ENCODE results near the gene FZD7. TPM values are rescaled to one million over a fixed set of nuclear protein-coding genes. Genes with fewer than 3 reads are reported as not detected.

FZD7 gene
- total RNA-seq, 1 experiment from 2014 or later, result 14.6 TPM

DNA sequence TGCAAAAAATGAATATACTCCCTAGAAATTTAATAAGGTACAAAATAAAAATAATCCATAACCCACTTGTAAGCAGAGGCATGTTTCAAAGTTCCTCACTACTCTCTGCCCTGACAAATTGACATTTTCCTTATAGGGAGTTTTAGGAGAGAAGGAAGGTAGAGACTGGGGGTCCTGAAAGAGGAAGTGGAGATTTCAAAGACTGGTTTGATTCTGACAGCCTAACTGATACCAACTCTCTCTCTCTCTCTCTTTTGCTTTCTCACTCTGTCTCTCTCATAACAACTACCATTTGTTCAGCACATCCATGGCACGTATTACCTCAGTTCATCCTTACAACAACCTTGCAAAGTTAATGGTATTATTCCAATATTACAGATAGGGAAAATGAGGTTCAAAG lies 18.6 kb downstream of the FZD7 start:
- no TSS peak for BruUV-seq (replicated peaks)
- POLR2A ChIA-PET, result no interaction called here
- DNase-seq (ENCODE audit: low read depth, low spot score), result no peak

More for the DNA sequence above, 18.6 kb downstream of the FZD7 start:
- no peaks in the 10 kb centered on the region for H4K20me1 ChIP-seq (ENCODE audit: insufficient read depth)
- H3K9ac ChIP-seq (ENCODE audit: low read length), result no peak overlapping the region
- no peak overlapping the region for H3K27ac ChIP-seq (ENCODE audit: low read depth, low read length)
- ATAC-seq, result no peak
- H3K79me2 ChIP-seq (ENCODE audit: insufficient read depth, low read length), result no peaks in the 10 kb centered on the region
- H2AFZ ChIP-seq (ENCODE audit: low read depth, low read length, poor library complexity, severe bottlenecking), result no peak overlapping the region
- CTCF ChIA-PET, result no interaction called here
- no peak overlapping the region for H3K4me3 ChIP-seq (replicated peaks in 1 of 2; ENCODE audit: low read depth in 1 of 2, low read length in 2 of 2)
- no peaks in the 10 kb centered on the region for H3K9me2 ChIP-seq (ENCODE audit: insufficient read depth)
- H3K36me3 ChIP-seq (ENCODE audit: control insufficient read depth in 1 of 2, insufficient read depth in 2 of 2, low read length in 2 of 2), result no peaks in the 10 kb centered on the region
- intact Hi-C loops (cut with micrococcal nuclease), result loop anchor here (10.0 kb wide), 1 partner anchor 257 kb away; no protein-coding TSS in a partner anchor
- RAD21 ChIA-PET (ENCODE audit: low non-redundant PET in 1 of 2, low total read pairs in 2 of 2, uncharacterized antibody in 2 of 2, unreplicated experiment in 2 of 2), result no interaction called here
- peaks cover 4% of the 10 kb centered on the region; the same call in 1 of the 2 replicates for H3K27me3 ChIP-seq (ENCODE audit: insufficient read depth, low read length)
- TF ChIP-seq JUND (IDR thresholded peaks at IDR 0.05) (no peak), ZFX (IDR thresholded peaks at IDR 0.05) (no peak), YY1 (IDR thresholded peaks at IDR 0.05; ENCODE audit: extremely low read depth, insufficient replicate concordance, low read depth, low read length) (no peak), EZH2phosphoT487 (IDR thresholded peaks at IDR 0.05; ENCODE audit: borderline replicate concordance) (no peak), RAD21 (IDR thresholded peaks at IDR 0.05; ENCODE audit: low read depth) (no peak), POLR2A (IDR thresholded peaks at IDR 0.05; ENCODE audit: borderline replicate concordance, extremely low read depth, insufficient read depth, insufficient read length) (no peak), ELF1 (IDR thresholded peaks at IDR 0.05; ENCODE audit: borderline replicate concordance, low read depth) (no peak), SRF (IDR thresholded peaks at IDR 0.05; ENCODE audit: low read depth) (no peak), TCF7L2 (IDR thresholded peaks at IDR 0.05; ENCODE audit: borderline replicate concordance, extremely low read depth, insufficient read depth, insufficient read length) (no peak)
- TF ChIP-seq, protein P1, sequence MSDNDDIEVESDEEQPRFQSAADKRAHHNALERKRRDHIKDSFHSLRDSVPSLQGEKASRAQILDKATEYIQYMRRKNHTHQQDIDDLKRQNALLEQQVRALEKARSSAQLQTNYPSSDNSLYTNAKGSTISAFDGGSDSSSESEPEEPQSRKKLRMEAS (IDR thresholded peaks at IDR 0.05), result no peak
- TF ChIP-seq, protein P2, sequence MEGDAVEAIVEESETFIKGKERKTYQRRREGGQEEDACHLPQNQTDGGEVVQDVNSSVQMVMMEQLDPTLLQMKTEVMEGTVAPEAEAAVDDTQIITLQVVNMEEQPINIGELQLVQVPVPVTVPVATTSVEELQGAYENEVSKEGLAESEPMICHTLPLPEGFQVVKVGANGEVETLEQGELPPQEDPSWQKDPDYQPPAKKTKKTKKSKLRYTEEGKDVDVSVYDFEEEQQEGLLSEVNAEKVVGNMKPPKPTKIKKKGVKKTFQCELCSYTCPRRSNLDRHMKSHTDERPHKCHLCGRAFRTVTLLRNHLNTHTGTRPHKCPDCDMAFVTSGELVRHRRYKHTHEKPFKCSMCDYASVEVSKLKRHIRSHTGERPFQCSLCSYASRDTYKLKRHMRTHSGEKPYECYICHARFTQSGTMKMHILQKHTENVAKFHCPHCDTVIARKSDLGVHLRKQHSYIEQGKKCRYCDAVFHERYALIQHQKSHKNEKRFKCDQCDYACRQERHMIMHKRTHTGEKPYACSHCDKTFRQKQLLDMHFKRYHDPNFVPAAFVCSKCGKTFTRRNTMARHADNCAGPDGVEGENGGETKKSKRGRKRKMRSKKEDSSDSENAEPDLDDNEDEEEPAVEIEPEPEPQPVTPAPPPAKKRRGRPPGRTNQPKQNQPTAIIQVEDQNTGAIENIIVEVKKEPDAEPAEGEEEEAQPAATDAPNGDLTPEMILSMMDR (IDR thresholded peaks at IDR 0.05 in 2 of 3, conservative IDR thresholded peaks at IDR 0.05 in 1 of 3; ENCODE audit: borderline replicate concordance in 1 of 3, insufficient read depth in 1 of 3, low read depth in 2 of 3, low read length in 2 of 3), result no peak
- H3K9me3 ChIP-seq (ENCODE audit: control insufficient read depth in 1 of 2, insufficient read depth in 1 of 2, low read depth in 1 of 2, low read length in 2 of 2), result no peaks in the 10 kb centered on the region
- no peak overlapping the region for H3K4me2 ChIP-seq (ENCODE audit: low read length)
- no peaks in the 10 kb centered on the region for H3K4me1 ChIP-seq (ENCODE audit: control insufficient read depth in 1 of 2, insufficient read depth in 2 of 2, low read length in 2 of 2)

All from HCT116 (cell line).